Raji (cell line): ENCODE data around the gene SCCPDH.

Source experiments
- POLR2A ChIP-seq: IDR thresholded peaks from 2 replicates; pipeline ENCODE4 v1.6.1; 2011; ENCODE audit warnings: low read depth, low read length, control low read depth; ENCODE audit not compliant: insufficient read depth

The SCCPDH gene, protein sequence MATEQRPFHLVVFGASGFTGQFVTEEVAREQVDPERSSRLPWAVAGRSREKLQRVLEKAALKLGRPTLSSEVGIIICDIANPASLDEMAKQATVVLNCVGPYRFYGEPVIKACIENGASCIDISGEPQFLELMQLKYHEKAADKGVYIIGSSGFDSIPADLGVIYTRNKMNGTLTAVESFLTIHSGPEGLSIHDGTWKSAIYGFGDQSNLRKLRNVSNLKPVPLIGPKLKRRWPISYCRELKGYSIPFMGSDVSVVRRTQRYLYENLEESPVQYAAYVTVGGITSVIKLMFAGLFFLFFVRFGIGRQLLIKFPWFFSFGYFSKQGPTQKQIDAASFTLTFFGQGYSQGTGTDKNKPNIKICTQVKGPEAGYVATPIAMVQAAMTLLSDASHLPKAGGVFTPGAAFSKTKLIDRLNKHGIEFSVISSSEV

DNA sequence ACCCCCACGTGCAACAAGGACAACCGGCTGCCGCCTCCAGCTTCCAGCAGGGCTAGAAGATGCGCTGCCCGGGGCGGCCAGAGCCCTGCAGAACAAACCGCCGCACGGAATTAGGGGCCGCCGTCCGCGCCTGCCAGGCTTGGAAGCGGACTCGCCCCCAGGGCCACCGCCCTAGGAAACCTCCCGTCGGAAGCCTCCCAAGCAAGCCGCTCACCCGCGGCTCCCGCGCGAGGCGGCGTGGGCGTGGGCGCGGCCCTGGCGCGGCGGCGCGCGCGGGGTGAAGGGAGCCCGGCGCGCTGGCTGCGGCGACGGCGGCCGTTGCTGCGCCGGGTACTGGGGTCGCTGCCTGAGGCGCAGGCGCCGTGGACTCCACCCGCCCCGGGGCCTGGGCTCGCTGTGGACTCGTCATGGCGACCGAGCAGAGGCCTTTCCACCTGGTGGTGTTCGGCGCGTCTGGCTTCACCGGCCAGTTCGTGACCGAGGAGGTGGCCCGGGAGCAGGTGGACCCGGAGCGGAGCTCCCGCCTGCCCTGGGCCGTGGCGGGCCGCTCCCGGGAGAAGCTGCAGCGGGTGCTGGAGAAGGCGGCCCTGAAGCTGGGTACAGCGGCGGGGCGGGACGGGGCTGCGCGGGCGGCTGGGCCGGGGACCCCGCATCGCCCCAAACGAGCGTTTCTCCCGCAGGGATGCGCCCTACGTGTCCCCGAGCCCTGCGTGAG is at the start of gene SCCPDH:
SCCPDH (plus strand) TSS at position 394 of the 715 bp plus-strand sequence; CDS start at position 408, 14 bp downstream.
- peak; percentile 64 for TF ChIP-seq POLR2A

DNA sequence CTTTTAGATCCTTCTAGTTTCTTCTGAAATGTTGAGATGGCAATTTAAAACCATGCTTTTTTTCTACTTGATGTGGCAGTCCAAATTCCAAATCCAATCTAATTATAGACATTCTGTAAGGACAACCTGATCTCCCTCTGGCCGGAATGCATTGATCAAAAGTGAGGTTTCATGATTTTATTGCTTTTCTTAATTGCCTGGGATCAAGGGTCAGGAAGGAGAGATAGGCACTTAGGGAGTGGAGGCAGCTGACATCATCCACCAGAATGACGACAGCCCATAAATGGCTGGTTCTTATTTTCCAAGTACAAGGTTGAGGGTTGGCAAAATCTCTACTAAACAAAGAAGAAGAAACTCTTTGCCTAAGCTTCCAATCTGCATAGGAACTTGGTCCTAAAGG is 46.4 kb upstream of the SCCPDH start:
- no peak for TF ChIP-seq POLR2A

DNA sequence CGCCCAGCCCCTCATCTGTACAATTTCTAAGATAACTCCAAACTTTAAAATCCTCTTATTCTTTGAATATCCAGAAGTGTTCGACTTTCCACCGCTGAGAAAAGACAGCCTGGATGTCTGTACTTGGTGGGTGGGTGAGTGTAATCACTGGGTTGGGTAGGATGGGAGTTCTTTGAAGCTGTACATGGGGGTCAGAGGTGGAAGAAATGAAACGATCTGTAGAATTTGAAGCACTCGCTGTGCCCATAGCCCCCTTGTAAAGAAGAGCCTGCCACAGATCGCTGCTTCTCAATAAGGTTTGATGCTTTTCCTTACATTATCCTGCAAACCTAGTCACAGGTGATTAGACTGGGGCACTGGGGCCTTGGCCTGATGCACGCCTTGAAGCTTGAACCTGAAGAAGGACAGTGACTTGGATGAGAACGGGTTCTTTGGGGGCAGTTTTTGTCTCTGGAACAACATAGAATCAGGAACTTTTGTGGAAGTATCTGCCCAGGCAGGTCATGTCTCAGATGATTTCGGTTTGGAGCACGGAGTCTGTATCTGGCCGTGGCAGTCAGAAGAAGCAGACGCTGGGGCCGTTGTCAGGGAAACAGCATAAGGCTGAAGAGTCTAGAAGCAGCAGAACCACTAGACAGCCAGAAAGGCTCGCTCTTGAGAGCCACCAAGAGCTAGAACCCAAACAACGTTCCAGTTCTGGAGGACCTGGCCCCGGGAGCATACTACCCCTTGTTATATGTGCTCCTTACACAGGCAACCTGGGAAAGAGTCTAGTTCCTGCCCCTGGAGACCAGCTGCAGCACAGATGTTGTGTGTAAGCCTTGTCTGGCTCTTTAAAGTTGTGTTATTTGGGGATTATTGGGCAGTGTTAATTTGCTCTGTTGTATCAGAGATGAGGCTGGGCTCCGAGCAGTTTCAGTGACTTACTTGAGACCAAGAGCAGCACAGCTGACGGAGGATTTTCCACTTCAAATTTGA is 45.1 kb upstream of the SCCPDH start:
- no peak for TF ChIP-seq POLR2A

DNA sequence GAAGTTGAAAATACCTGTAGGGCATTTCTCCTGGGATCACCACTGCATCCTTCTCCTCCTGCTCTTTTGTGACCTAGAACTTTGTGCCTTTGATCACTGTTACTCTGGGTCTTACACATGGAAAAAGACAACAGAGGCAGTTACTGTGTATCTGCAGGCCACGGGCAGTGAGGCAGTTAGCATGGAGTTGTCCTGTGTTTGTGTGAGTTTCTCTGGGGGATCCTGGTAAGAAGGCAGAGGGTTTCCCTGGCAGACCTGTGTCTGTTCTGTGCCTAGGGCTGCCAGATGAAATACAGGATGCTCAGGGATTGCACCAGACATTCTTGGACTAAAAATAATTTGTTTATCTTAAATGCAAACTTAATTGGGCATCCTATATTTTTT is 44.4 kb upstream of the SCCPDH start:
- no peak for TF ChIP-seq POLR2A

DNA sequence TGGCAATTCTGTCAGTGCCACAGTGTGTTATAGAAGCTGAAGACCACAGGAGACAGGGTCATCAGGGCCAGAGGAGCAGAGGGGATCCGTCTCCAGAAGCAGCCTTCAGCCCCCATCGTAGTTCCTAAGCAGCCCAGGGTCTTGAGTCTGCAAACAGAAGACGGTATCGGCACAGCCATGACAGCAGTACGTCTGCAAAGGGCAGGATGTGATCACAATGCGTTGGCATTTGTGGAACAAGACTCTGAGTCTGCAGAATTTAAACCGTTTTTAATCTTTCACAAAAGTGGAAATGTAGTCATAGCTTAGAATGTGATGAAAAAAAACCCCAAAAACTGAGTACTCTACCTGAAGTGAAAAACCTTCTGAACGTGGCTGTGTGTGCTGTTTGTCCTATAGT is 44.0 kb upstream of the SCCPDH start:
- no peak for TF ChIP-seq POLR2A

DNA sequence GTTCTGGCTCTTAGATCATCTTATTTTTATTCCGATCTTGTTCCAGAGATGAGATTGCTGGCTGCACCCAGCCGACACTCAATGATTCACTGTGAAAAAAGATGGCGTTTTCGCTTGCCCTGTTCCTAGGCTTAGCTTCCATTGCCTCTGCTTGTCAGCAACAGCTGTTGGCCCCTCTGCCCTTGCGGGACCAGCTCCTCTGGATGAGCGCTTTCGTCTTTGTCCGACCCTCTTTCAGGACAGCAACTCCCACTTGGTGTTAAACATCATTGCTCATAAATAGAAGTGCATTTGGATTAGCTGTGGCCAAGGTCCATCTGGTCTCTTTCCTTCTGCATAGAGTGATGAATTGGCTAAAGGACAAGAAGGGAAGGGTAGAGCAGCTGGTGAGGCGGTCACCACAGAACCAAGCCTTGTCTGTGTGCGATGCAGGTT is 43.5 kb upstream of the SCCPDH start:
- TF ChIP-seq POLR2A = no peak

DNA sequence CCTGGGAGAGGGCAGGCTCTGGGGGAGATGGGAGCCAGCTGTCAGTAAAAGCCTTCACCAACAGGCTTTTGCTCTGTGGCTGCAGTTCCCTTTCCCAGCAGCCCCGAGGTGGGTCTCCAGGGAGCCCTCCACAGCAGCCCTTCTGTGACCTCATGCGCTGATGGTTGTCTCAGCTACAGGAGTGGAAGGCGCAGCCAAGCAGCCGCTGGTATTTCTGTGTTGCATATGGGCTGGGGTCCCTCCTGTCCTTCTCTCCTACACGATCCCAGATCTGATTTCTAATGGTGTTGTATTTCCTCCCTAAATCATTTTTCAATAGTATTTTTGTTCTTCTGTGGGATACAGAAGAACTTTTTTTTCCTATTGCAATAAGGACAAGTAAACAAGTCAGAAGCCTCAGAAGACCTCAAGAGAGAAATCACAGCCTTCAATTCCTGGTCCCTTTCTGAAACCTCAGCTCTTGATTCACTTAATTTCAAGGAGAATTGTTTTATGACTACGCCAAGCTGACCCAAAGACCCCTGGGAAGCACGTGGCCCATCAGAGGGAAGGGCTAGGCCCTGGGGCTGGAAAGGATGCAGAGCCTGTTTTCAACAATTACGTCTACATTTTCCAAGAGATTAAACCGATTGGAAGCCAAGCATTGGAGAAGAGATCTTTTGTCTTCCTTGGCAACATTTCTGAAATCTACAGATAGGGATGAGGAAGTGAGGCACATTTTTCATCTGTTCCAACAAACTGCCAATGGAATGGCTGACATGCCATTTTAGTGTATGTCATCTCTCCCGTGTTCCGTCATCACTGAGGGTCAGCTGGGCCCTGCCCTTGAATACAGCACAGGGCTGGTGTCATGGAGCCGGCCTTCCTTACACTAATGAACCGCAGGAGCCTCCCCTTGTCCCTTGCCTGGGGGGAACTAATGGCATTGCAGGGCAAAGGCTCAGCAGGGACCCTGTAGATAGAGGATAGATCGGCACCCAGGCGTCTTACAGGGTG is 42.0 kb upstream of the SCCPDH start:
- no peak for TF ChIP-seq POLR2A

DNA sequence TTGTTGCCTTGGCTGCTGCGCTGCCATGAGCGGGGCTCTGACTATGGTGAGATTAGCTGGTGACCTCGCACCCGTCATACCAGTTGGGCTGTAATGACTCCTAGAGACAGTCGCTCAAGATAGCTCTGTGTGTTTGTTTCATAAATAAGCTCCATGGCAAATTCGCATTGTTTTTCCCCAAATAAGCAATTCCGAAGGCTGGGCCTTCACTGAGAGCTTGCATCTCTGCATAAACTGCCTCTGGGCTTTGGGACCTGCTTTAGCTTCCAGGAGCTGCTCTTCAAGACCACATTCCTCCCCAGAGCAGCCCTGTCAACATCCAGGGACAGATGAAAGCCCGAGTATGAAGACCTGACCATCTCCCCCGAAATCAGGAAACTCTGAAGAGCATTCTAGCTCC is 40.7 kb upstream of the SCCPDH start:
- TF ChIP-seq POLR2A = no peak

DNA sequence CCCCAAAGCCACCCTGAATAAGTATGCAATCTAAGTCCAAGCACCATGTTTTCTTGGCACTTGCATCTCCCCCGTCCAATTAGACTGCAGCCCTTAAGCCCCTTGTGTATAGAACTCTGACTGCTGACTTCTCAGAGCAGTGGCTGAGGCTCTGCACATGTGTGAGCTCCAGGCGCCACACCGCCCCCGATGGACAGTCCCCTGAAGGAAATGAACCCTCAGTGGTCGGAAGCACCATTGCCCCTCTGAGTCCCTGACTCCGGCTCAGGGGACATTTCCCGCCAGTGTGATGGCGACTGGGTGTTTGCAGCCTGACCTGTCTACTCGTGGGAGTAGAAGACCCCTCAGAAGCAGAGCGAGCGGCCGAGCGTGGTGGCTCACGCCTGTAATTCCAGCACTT is 37.2 kb upstream of the SCCPDH start:
- no peak for TF ChIP-seq POLR2A

DNA sequence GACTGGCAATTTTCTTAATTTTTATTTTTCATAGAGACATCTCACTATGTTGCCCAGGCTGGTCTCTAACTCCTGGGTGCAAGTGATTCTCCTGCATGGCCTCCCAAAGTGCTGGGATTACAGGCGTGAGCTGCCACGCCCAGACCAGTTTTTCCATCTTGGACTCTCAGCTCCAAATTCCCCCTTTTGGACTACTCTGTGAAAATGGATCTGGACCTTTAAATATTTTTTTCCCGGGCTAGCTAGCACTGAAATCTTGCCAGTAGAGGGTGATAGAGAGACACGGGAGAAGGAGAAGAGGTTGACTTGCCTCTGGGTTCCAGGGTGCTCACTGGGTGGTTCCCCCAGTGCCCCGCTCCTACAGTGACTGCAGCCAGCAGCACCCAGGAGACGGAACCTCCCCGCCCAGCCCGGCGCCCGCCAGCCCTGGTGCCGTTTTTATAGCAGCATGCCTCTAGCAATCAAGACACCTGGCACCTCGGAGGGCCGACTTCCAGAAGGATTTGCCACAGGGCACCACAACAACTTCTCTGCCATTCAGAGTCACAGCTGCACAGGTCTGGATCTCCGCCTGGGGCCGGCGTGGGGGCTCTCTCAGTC is 34.7 kb upstream of the SCCPDH start:
- no peak for TF ChIP-seq POLR2A

DNA sequence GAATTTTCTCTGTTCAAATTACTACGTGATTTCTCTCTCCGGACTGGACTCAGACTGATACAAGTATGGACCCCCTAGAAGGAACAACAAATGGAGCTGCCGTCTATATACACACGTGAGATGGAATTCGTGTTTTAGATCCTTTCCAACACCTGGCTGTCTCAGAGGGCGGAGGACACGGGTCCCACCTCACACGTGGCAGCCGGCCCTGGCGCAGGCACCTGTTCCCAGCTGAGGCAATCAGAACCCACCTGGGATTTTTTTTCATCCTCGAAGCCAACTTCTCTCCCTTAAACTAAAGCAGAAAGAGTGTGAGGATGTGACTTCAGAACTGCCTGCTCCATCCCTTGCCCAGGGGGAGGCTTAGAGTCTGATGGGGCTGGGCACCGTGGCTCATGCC is 34.1 kb upstream of the SCCPDH start:
- no peak for TF ChIP-seq POLR2A

DNA sequence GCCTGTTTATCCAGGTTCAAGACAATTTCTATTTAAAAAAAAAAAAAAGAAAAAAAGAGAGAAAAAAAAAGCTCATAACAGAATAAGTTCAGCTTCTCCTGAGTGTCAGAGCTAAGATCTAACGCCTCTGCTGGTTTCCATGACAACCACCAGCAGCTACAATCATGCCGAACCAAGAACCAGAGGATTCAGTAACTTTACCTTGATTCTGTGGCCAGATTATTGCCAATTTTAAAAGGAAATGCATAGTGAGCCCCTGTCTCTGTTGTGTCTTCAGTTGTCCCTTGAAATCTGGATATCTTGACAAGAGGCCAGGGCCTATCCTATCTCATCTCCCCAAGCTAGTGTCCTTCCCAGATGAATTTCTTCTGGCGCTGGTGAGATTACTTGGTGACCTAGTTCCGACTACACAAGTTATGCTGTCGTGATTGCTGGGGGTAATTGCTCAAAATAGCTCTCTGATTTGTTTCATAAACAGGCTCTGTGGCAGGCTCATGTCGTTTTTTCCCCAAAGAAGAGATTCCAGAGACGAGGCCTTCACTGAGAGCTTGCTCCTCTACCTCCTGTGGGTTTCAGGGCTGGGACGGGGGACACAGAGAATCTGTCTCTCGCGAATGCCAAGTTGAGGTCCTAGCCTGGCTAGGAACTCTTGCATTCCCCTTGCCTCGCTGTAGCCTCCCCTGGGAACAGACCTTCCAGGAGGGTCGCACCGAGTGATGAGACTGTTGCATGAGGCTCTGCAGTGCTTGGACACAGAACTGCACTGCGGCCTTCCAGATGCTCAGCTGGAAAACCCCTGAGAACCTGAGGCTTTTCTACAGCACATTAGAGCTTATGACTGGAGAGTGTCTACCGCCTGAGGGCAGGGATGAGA is 32.4 kb upstream of the SCCPDH start:
- no peak for TF ChIP-seq POLR2A

DNA sequence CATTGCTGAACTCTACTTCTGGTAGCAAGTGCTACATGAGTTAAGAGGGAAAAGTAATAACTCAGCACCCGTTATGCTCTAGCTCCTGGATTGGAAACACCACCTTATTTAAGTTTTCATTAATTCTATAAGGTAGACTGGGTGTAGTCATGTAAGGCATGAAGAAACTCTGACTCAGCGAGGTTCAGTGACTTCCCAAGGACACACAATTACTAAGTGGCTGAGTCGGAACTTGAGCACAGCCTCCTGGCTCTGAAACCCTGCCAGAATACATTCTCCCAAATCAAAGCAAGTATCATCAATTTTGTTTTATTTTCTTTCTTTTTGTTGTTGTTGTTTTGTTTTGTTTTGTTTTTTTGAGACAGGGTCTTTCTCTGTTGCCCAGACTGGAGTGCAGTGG is 29.1 kb upstream of the SCCPDH start:
- no peak for TF ChIP-seq POLR2A
